ENCODE data around the gene TPRKB.

DNA sequence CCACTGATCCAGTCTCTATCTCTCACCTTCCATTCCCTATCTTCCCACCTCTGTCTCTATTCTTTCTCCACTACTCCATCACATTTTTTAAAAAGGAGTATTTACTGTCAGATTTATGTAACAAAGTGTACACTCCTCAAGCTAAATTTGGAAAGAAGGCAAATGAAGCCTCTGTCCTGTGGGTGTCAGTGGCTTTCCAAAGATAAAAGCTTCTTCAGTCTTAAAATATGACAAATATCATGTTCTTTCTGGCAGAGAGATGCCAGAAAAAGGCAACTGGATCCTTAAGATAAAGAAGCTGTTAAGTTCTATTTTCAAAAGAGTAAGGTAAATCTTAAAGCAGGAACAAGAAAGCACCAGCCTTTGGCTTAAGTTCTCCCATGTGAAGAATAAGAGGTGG, 35.7 kb upstream of the TPRKB start:
- TF ChIP-seq, protein P1, sequence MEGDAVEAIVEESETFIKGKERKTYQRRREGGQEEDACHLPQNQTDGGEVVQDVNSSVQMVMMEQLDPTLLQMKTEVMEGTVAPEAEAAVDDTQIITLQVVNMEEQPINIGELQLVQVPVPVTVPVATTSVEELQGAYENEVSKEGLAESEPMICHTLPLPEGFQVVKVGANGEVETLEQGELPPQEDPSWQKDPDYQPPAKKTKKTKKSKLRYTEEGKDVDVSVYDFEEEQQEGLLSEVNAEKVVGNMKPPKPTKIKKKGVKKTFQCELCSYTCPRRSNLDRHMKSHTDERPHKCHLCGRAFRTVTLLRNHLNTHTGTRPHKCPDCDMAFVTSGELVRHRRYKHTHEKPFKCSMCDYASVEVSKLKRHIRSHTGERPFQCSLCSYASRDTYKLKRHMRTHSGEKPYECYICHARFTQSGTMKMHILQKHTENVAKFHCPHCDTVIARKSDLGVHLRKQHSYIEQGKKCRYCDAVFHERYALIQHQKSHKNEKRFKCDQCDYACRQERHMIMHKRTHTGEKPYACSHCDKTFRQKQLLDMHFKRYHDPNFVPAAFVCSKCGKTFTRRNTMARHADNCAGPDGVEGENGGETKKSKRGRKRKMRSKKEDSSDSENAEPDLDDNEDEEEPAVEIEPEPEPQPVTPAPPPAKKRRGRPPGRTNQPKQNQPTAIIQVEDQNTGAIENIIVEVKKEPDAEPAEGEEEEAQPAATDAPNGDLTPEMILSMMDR (optimal IDR thresholded peaks at IDR 0.05 in 1 of 3, IDR thresholded peaks at IDR 0.05 in 1 of 3, conservative IDR thresholded peaks at IDR 0.05 in 1 of 3; ENCODE audit: extremely low read depth in 1 of 3, insufficient read depth in 2 of 3, low read length in 3 of 3): no peak
- no peak for TF ChIP-seq EZH2 (IDR thresholded peaks at IDR 0.05; ENCODE audit: low read length)
